CD4-positive, alpha-beta T cell treated with Interleukin-15 for 1 hour (primary cell): ENCODE results near the gene SYCE1.
"Not testable (repeated sequence)": the region's sequence is repeated elsewhere in the genome, so short reads cannot be mapped to it uniquely, and the experiment has no call there.

Source experiments
- DNase-seq: peaks from one replicate; pipeline ENCODE4 v3.0.0-alpha.2; 2020

The SYCE1 gene

GRCh38 chr10:133555521-133555920, 9.9 kb downstream of the SYCE1 start:
- DNase-seq, result no peak

GRCh38 chr10:133554600-133554999, 10.8 kb downstream of the SYCE1 start:
- DNase-seq, result no peak

GRCh38 chr10:133544506-133544905, 20.9 kb downstream of the SYCE1 start:
- no peak for DNase-seq

- not testable (repeated sequence) for DNase-seq
These were observed 23.9 kb downstream of the SYCE1 start for GRCh38 chr10:133541441-133541975.

GRCh38 chr10:133537546-133538545, 27.5 kb downstream of the SYCE1 start:
- DNase-seq, result no peak

GRCh38 chr10:133536198-133536597, 29.2 kb downstream of the SYCE1 start:
- DNase-seq, result no peak

- no peak for DNase-seq
These were observed 31.0 kb downstream of the SYCE1 start for GRCh38 chr10:133534417-133534816.

- DNase-seq, result no peak
These were observed 32.5 kb downstream of the SYCE1 start for GRCh38 chr10:133532871-133533270.

- no peak for DNase-seq
These were observed 34.9 kb downstream of the SYCE1 start for GRCh38 chr10:133530506-133530905.

- no peak for DNase-seq
These were observed 35.8 kb downstream of the SYCE1 start for GRCh38 chr10:133529576-133529946.

- no peak for DNase-seq
These were observed 36.4 kb downstream of the SYCE1 start for GRCh38 chr10:133528845-133529575.

- DNase-seq, result no peak
These were observed 37.0 kb downstream of the SYCE1 start for GRCh38 chr10:133528296-133528844.

- no peak for DNase-seq
These were observed 37.6 kb downstream of the SYCE1 start for GRCh38 chr10:133527771-133528271.

- DNase-seq, result no peak
These were observed 38.3 kb downstream of the SYCE1 start, which contains the start of gene CYP2E1 for GRCh38 chr10:133526957-133527588. Gene CYP2E1, plus strand, starts transcription at chr10:133527363. Its CDS starts 33 bp downstream, at chr10:133527396.

GRCh38 chr10:133525444-133525843, 39.9 kb downstream of the SYCE1 start:
- no peak for DNase-seq

GRCh38 chr10:133523631-133524203, 41.7 kb downstream of the SYCE1 start:
- DNase-seq, result no peak

- peak; percentile 82 for DNase-seq
These were observed 45.1 kb downstream of the SYCE1 start for GRCh38 chr10:133520193-133520738.

GRCh38 chr10:133518517-133518916, 46.9 kb downstream of the SYCE1 start:
- DNase-seq, result not testable (repeated sequence)

GRCh38 chr10:133516057-133516456, 49.3 kb downstream of the SYCE1 start:
- DNase-seq, result no peak

- DNase-seq, result no peak
These were observed 49.9 kb downstream of the SYCE1 start for GRCh38 chr10:133515471-133515870.

- no peak for DNase-seq
These were observed 53.4 kb downstream of the SYCE1 start for GRCh38 chr10:133511907-133512528.
